CD4-positive, alpha-beta T cell treated with Interleukin-6 at 100 ng/mL for 8 hours (primary cell): ENCODE data around the gene CGB7.

Source experiments
- DNase-seq: peaks from one replicate; pipeline ENCODE4 v3.0.0-alpha.2; 2020; ENCODE audit warnings: mixed read lengths, low spot score

Gene CGB7

GRCh38 chr19:49016067-49016839, 41.3 kb downstream of the CGB7 start:
- no peak for DNase-seq

- no peak for DNase-seq
Observed at GRCh38 chr19:49014870-49015255, 42.7 kb downstream of the CGB7 start.

- DNase-seq = no peak
Observed at GRCh38 chr19:49014123-49014869, 43.3 kb downstream of the CGB7 start.

- no peak for DNase-seq
Observed at GRCh38 chr19:49011194-49011593, 46.4 kb downstream of the CGB7 start.

- DNase-seq = no peak
Observed at GRCh38 chr19:49010453-49010852, 47.1 kb downstream of the CGB7 start.

GRCh38 chr19:49009828-49010227, 47.7 kb downstream of the CGB7 start:
- no peak for DNase-seq

GRCh38 chr19:49006905-49007304, 50.6 kb downstream of the CGB7 start:
- no peak for DNase-seq

- no peak for DNase-seq
Observed at GRCh38 chr19:49004964-49005614, 52.5 kb downstream of the CGB7 start.
